CD4-positive, CD25-positive, alpha-beta regulatory T cell (primary cell): ENCODE data around the gene CDKN2AIPNL. TPM values are rescaled to one million over a fixed set of nuclear protein-coding genes. Genes with fewer than 3 reads are reported as not detected.
"Not testable (repeated sequence)": the region's sequence is repeated elsewhere in the genome, so short reads cannot be mapped to it uniquely, and the experiment has no call there.

Experiments
- ATAC-seq, 2 donors: fragments of 150-1000 bp; cut with Tn5 transposase; one replicate each; pipeline ENCODE4 v1.10.0; 2021; ENCODE audit warnings: low read depth in 2 of 2, moderate number of reproducible peaks in 2 of 2, moderate library complexity in 1 of 2
- DNase-seq, 3 donors: peaks; one replicate each; pipeline versions ENCODE4 v3.0.0 to v3.0.0-alpha.2; 2012 to 2022; ENCODE audit warnings: mixed read lengths in 1 of 3
- H3K27ac ChIP-seq: one replicate; pipeline ENCODE4 v1.7.0; 2013; ENCODE audit warnings: mild to moderate bottlenecking, low read length; ENCODE audit not compliant: insufficient read depth, poor library complexity, severe bottlenecking
- H3K27me3 ChIP-seq: one replicate; pipeline ENCODE4 v1.7.0; 2013; ENCODE audit warnings: low read length; ENCODE audit not compliant: control insufficient read depth, insufficient read depth
- H3K36me3 ChIP-seq: one replicate; pipeline ENCODE4 v1.7.0; 2013; ENCODE audit warnings: mild to moderate bottlenecking, low read length, moderate library complexity; ENCODE audit not compliant: control insufficient read depth, insufficient read depth
- H3K4me1 ChIP-seq: 2 replicates; pipeline ENCODE4 v1.7.0; 2013; ENCODE audit warnings: mild to moderate bottlenecking, low read length; ENCODE audit not compliant: insufficient read depth, control insufficient read depth, poor library complexity, severe bottlenecking
- H3K4me3 ChIP-seq: one replicate; pipeline ENCODE4 v1.7.0; 2013; ENCODE audit warnings: low read depth, mild to moderate bottlenecking, low read length, moderate library complexity
- H3K9me3 ChIP-seq, 2 experiments: 1 replicate in 1 of 2; 2 replicates in 1 of 2; pipeline ENCODE4 v1.7.0; 2013; ENCODE audit warnings: low read length in 2 of 2, mild to moderate bottlenecking in 1 of 2, moderate library complexity in 1 of 2; ENCODE audit not compliant: control insufficient read depth in 2 of 2
- H3K27ac Mint-ChIP-seq, 3 donors: one replicate each; pipeline ENCODE4 v1.8.0; 2020 to 2022; ENCODE audit warnings: mild to moderate bottlenecking in 3 of 3, mixed read lengths in 3 of 3, moderate library complexity in 2 of 3
- H3K27me3 Mint-ChIP-seq: one replicate; pipeline ENCODE4 v1.8.0; 2022; ENCODE audit warnings: mild to moderate bottlenecking, mixed read lengths
- H3K36me3 Mint-ChIP-seq: one replicate; pipeline ENCODE4 v1.8.0; 2020; ENCODE audit warnings: mixed read lengths
- H3K4me1 Mint-ChIP-seq, 4 donors: one replicate each; pipeline ENCODE4 v1.8.0; 2020 to 2022; ENCODE audit warnings: mixed read lengths in 4 of 4, mild to moderate bottlenecking in 1 of 4
- H3K4me3 Mint-ChIP-seq, 4 donors: one replicate each; pipeline ENCODE4 v1.8.0; 2020 to 2022; ENCODE audit warnings: mild to moderate bottlenecking in 4 of 4, mixed read lengths in 4 of 4, moderate library complexity in 3 of 4
- H3K9me3 Mint-ChIP-seq, 7 donors: one replicate each; pipeline ENCODE4 v1.8.0; 2020 to 2022; ENCODE audit warnings: mixed read lengths in 7 of 7, mild to moderate bottlenecking in 3 of 7, moderate library complexity in 2 of 7
- polyA plus RNA-seq, 4 donors: library from polyadenylated mRNA; unstranded; fragments of 300-500 nt; fragmentation: Illumina TruSeq; gene quantifications; one replicate each; pipeline ENCODE4 v1.2.3, GENCODE V29; 2021
- total RNA-seq: library from RNA; stranded (reverse); gene quantifications from one replicate; pipeline ENCODE4 v1.2.3, GENCODE V29; 2022

The CDKN2AIPNL gene
- total and polyA plus RNA-seq, 5 donors from 2014 or later: 13.5 to 32.4 (median 29.4) TPM

DNA sequence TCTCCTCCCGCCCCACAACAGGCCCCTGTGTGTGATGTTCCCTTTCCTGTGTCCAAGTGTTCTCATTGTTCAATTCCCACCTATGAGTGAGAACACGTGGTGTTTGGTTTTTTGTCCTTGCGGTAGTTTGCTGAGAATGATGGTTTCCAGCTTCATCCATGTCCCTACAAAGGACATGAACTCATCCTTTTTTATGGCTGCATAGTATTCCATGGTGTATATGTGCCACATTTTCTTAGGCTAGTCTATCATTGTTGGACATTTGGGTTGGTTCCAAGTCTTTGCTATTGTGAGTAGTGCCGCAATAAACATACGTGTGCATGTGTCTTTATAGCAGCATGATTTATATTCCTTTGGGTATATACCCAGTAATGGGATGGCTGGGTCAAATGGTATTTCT is 38.0 kb downstream of the CDKN2AIPNL start:
- Histone ChIP-seq H3K36me3 (peaks cover 31% of the 10 kb centered on the region), H3K4me3 (peak overlapping the region; percentile 48), H3K4me1 (peaks cover 47% of the 10 kb centered on the region)
- peaks cover 31 to 75% (median 57%) of the 10 kb centered on the region in 4 donors for H3K4me1 Mint-ChIP-seq
- H3K27me3 Mint-ChIP-seq: peaks cover 18% of the 10 kb centered on the region
- H3K27ac ChIP-seq, DNase-seq, ATAC-seq, H3K9me3 ChIP-seq, H3K9me3 Mint-ChIP-seq, H3K27me3 ChIP-seq: not testable (repeated sequence)
- H3K27ac Mint-ChIP-seq: peak overlapping the region in 1 of 3 donors; percentile 29
- H3K36me3 Mint-ChIP-seq: peaks cover 17% of the 10 kb centered on the region
- H3K4me3 Mint-ChIP-seq: peak overlapping the region; percentile 71 to 99 (median 86)

DNA sequence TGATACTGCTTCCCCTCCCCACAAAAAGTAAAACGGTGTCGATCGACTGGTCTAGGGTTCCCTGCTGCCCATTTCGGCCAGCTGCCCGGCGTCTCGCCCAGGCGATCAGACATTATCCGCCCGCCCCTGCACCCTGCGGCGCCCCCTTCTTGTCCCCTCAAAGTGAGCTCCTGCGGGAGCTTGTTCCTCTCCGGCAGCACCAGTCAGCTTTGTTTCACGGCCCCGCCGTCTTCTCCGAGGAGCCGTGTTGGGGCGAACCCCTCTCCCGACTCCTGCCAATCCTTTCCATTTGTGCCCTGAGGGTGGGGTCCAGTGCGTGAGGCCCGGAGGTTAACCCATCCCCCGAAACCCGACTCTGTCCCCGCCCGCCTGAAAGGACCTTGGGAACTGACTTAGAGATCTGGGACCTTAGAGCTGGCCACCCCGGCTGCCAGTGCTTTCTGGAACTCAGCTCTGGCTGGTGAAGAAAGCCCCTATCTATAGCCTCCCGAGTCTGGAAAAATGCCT is 39.8 kb downstream of the CDKN2AIPNL start:
- peak; percentile 10 to 48 (median 35) for DNase-seq
- Histone ChIP-seq H3K4me3 (peak overlapping the region; percentile 95), H3K4me1 (peaks cover 50% of the 10 kb centered on the region), H3K36me3 (peaks cover 19% of the 10 kb centered on the region), H3K9me3 (no peaks in the 10 kb centered on the region), H3K27ac (peak overlapping the region; percentile 98), H3K27me3 (no peaks in the 10 kb centered on the region)
- peaks cover 19% of the 10 kb centered on the region for H3K36me3 Mint-ChIP-seq
- peak overlapping the region; percentile 98 to 100 (median 100) for H3K27ac Mint-ChIP-seq
- H3K27me3 Mint-ChIP-seq: peaks cover 23% of the 10 kb centered on the region
- H3K4me1 Mint-ChIP-seq: peaks cover 31 to 74% (median 49%) of the 10 kb centered on the region in 4 donors
- H3K9me3 Mint-ChIP-seq: peaks cover 0 to 5% (median 3%) of the 10 kb centered on the region in 7 donors
- no peak for ATAC-seq
- H3K4me3 Mint-ChIP-seq: peak overlapping the region; percentile 94 to 99 (median 98)

DNA sequence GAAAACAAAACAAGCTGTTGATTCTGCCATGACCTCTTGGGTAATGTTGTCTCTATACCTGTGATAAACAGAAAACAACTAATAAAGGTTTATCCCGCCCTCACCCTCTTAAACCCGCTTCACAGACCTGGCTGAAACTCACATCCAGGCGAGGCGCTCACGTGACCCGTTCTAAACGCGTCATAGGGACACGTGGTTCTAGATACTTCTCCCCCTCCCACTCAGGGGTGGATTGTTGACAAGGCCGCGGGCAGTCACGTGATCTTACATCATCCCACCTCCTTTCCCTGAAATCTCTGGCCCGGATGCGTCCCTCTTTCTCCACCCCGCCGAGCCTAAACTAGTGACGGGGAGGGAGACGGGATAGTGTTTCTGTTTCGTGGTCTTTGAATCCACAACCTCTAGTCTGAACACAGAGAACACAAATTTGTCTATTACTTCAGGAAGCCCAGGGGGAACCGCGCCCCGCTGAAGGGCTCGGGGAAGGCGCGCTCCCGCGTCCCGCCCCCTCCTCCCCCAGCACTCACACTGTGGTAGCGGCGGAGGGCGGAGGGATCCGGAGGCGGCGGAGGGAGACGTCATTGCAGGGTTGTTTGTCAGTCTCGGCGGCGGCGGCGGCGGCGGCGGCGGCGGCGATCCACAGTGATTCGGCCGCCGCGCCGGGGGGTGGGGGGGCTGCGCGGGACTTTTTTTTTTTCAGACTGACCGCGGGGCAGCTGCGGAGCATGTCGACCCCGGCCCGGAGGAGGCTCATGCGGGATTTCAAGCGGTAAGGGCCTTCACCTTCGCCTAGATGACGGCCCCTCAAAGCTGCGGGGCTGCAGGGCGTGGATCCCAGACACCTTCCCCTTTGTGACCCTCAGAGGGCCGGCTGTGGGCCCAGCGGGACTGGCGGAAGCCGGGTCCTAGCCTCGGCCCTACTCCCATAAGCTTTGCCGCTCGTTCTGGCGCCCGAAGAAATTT is 40.5 kb downstream of the CDKN2AIPNL start, which contains the start of gene UBE2B:
UBE2B (plus strand) TSS at position 699 of the 963 bp plus-strand sequence; CDS start at position 726, 27 bp downstream.
- Histone ChIP-seq H3K27ac (peak within 1 kb of the TSS; percentile 98), H3K4me1 (peaks cover 50% of the 10 kb centered on the region), H3K9me3 (no peaks in the 10 kb centered on the region), H3K36me3 (peaks cover 15% of the 10 kb centered on the region), H3K27me3 (no peaks in the 10 kb centered on the region), H3K4me3 (peak within 1 kb of the TSS; percentile 95)
- H3K4me3 Mint-ChIP-seq: peak within 1 kb of the TSS; percentile 94 to 99 (median 98)
- H3K9me3 Mint-ChIP-seq: peaks cover 0 to 5% (median 3%) of the 10 kb centered on the region in 7 donors
- ATAC-seq (peak; percentile 77 to 81), DNase-seq (peak; percentile 97 to 100 (median 98))
- peaks cover 34 to 72% (median 50%) of the 10 kb centered on the region in 4 donors for H3K4me1 Mint-ChIP-seq
- H3K27me3 Mint-ChIP-seq: peaks cover 25% of the 10 kb centered on the region
- H3K27ac Mint-ChIP-seq: peak within 1 kb of the TSS; percentile 98 to 100 (median 100)
- peaks cover 18% of the 10 kb centered on the region for H3K36me3 Mint-ChIP-seq

DNA sequence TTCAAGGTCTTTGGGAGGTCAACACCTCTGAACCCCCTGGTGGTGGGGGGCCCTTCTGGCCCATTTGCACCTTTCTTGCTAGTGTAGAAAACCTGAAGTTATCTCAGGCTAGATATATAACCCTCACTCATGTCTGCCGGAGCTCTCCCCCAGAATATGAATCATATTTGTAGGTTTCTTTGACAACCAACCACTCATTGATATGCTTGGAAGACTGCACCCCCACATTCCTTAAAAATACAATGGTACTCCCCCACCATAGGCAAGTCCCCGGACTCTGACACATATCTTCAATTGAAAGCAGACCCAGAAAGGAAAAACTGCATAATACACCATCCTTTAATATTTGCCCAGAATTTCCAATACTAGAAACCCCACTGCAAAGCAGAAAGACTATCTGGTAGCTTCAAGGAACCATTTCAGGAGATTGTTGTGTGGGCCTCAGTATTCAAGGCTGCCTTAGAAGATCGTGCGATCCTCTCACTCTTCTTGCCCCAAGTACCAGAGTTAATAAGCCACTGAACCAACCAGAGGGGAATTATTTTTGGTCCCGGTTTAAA is 41.3 kb downstream of the CDKN2AIPNL start:
- Mint-ChIP-seq H3K27me3 (peaks cover 25% of the 10 kb centered on the region), H3K4me1 (peaks cover 34 to 66% (median 51%) of the 10 kb centered on the region in 4 donors), H3K36me3 (peaks cover 13% of the 10 kb centered on the region), H3K4me3 (peak overlapping the region; percentile 94 to 99 (median 98)), H3K9me3 (peaks cover 0 to 5% (median 3%) of the 10 kb centered on the region in 7 donors), H3K27ac (peak overlapping the region; percentile 98 to 100 (median 100))
- DNase-seq: no peak
- no peaks in the 10 kb centered on the region for H3K27me3 ChIP-seq
- ATAC-seq: peak; percentile 1 to 4
- peak overlapping the region; percentile 80 for H3K4me3 ChIP-seq
- peaks cover 10% of the 10 kb centered on the region for H3K36me3 ChIP-seq
- H3K27ac ChIP-seq: peak overlapping the region; percentile 98
- peaks cover 56% of the 10 kb centered on the region for H3K4me1 ChIP-seq
- no peaks in the 10 kb centered on the region for H3K9me3 ChIP-seq

DNA sequence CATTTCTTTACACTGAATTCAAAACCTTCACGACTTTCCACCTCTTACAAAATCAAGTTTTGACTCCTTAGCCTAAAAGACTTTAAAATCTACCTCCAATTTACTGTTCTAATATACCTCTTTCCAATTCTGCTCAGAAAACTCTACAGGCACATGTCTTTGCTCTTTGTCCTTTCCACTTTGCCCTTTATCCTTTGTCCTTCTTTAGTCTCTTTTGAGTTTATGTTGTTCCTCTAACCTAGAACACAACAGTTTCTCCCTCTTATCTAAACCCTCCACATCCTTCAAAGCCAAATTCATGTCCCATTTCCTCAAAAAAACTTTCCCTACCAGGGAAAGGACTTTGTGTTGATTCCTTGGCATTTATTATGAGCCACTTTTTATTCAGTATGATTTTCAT is 46.1 kb downstream of the CDKN2AIPNL start:
- H3K36me3 ChIP-seq: no peaks in the 10 kb centered on the region
- Mint-ChIP-seq H3K36me3 (peaks cover 7% of the 10 kb centered on the region), H3K4me3 (peak overlapping the region in 2 of 4 donors; percentile 1 to 14), H3K27ac (no peak overlapping the region), H3K9me3 (peaks cover 0 to 4% (median 0%) of the 10 kb centered on the region in 7 donors), H3K27me3 (peaks cover 7% of the 10 kb centered on the region), H3K4me1 (peaks cover 14 to 35% (median 23%) of the 10 kb centered on the region in 4 donors)
- no peaks in the 10 kb centered on the region for H3K27me3 ChIP-seq
- ATAC-seq (no peak), DNase-seq (no peak)
- H3K27ac ChIP-seq: no peak overlapping the region
- no peaks in the 10 kb centered on the region for H3K9me3 ChIP-seq
- peak overlapping the region; percentile 96 for H3K4me3 ChIP-seq
- H3K4me1 ChIP-seq: peaks cover 27% of the 10 kb centered on the region

DNA sequence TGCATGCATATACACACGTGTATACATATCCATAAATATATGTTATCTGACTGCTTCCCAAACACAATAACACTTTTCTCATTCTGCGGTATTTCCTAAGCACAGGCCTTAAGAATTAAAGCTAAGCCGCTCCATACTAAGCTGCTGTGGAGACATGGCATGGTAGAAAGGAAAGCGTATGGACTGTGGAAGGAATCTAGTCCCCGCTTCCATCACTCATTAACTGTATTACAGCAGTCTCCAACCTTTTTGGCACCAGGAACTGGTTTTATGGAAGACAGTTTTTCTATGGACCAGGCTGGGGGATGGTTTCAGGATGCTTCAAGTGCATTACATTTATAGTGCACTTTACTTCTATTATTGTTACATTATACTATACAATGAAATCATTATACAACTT is 56.0 kb downstream of the CDKN2AIPNL start:
- Histone ChIP-seq H3K4me1 (no peaks in the 10 kb centered on the region), H3K36me3 (no peaks in the 10 kb centered on the region), H3K27ac (no peak overlapping the region), H3K4me3 (no peak overlapping the region), H3K27me3 (no peaks in the 10 kb centered on the region), H3K9me3 (no peaks in the 10 kb centered on the region)
- Mint-ChIP-seq H3K4me3 (no peak overlapping the region), H3K36me3 (peaks cover 6% of the 10 kb centered on the region), H3K4me1 (peaks cover 0 to 4% (median 0%) of the 10 kb centered on the region in 4 donors), H3K9me3 (no peaks in the 10 kb centered on the region), H3K27ac (peak overlapping the region in 1 of 3 donors; percentile 18), H3K27me3 (peaks cover 4% of the 10 kb centered on the region)
- ATAC-seq: no peak
- no peak for DNase-seq
